Neural progenitor cell (in vitro differentiated cells): ENCODE measurements around the gene CD22.

Source experiments
- CTCF ChIP-seq: fragments of 200-600 bp; sonication (generic); IDR thresholded peaks from 2 replicates; pipeline ENCODE4 v1.5.1; 2017; ENCODE audit warnings: antibody characterized with exemption, mild to moderate bottlenecking
- EZH2 ChIP-seq: fragments of 200-600 bp; sonication (generic); IDR thresholded peaks from 2 replicates; pipeline ENCODE4 v1.6.1; 2017; ENCODE audit warnings: antibody characterized with exemption, mild to moderate bottlenecking, moderate library complexity

DNA sequence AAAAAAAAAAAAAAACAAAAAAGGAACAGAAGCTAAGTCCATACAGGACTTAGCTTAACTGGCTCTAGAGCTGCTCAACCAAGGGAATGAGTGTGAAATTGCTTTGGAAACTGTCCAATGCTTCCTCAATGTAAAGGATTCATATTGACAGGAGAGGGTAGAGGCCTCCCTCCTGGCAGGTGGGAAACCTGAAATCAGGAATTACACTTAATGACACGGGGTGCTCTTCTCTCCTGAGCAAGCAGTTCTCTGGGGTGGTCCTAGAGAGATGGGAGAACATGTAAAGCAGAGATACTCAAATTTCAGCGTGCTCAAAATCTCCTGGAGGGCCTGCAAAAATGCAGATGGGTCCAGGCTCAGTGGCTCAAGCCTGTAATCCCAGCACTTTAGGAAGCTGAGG is 40.7 kb upstream of the CD22 start:
- TF ChIP-seq CTCF = no peak
- TF ChIP-seq EZH2 = no peak
